Activated gamma-delta T cell treated with anti-CD3 and anti-CD28 coated beads, Interleukin-2, amount 50 U/mL, for 16 hours (primary cell): ENCODE data around the gene IGHMBP2.

Experiments used
- DNase-seq: peaks from one replicate; pipeline ENCODE4 v3.0.0-alpha.2; 2020; ENCODE audit warnings: low read depth

Gene IGHMBP2

DNA sequence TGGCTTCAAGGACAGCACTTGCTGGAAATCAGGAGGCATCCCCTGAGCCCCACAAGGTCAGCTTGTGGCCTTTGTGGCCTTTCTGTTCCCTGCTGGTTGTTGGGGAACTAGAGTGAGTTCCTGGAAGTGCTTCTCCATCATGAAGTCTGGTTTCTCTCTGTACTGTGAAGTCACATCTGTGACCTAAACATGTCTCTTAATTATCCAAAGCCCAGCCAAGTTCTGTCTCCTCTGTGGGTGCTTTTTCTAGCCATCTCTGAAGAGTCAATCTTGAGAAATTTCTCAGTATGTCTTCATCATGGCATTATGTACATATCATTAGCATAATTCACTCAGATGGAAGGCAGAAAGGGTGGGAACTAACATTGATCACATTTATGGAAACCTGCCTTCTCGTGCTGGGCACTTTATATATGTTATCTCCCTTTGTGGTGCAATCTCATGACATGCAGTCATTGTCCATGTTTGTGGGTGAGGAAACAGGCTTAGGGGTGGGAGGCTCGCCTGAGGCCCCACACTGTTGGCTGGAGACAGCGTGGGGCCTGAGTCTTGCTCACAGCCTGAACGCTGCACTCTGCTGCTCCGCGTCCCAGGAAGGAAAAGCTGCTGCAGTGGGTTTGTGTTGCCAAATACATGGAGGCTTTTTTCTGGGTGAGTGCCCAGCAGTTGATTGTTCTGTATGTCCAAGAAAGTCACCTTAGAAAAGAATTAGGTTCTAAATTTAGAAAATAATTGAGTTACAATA is 24.6 kb downstream of the IGHMBP2 start:
- no peak for DNase-seq

DNA sequence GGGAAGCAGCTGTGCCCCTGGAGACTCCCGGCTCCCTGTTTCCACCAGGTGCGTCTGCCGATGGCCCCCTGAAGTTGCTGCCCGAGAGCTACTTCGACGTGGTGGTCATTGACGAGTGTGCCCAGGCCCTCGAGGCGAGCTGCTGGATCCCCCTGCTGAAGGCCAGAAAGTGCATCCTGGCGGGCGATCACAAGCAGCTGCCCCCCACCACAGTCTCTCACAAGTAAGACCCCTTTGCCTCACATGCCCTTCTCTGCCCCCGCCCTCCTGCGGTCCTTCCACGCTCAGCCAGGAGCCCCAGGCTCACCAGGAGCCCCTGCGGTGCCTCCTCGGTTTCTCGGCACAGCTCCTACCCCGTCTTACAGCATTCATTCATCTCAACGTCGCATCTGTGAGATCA is 25.4 kb downstream of the IGHMBP2 start:
- DNase-seq, result no peak

DNA sequence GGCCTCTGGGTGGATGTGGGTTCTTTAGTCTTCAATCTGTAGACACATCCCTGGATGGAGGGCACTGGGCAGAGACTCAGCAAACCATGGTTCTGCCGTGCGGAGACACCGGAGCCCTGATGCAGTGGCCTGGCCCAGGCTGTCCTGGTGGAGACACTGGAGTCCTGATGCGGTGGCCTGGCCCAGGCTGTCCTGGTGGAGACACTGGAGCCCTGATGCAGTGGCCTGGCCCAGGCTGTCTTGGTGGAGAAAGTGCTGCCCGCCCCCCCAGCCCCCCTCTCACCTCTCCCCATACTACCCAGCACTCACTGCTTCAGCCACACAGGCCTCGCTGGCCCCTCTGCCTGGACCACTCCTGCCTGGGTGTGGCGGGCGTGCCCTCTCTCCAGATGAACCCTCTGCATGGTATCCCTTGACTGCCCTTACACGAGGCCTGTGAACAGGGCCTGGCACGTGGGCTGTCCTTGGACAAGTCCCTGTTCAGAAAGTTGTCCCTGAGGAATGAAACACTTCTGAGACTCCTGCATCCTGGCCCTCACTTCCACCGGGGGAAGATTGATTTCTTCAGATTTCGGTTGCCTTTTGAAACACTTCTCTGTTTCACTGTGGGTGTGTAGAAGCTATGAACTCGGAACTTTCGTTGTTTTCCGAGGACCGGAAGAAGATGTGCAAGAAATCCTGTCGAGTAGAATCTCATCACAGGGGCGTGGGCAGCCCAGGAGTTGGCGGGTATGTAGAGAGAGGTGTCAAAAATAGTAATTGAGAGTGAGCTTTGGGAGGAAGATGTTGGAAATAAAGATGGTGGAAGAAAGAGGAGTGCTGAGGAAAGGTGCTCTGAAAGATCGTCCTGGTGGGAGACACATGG is 26.2 kb downstream of the IGHMBP2 start:
- no peak for DNase-seq

DNA sequence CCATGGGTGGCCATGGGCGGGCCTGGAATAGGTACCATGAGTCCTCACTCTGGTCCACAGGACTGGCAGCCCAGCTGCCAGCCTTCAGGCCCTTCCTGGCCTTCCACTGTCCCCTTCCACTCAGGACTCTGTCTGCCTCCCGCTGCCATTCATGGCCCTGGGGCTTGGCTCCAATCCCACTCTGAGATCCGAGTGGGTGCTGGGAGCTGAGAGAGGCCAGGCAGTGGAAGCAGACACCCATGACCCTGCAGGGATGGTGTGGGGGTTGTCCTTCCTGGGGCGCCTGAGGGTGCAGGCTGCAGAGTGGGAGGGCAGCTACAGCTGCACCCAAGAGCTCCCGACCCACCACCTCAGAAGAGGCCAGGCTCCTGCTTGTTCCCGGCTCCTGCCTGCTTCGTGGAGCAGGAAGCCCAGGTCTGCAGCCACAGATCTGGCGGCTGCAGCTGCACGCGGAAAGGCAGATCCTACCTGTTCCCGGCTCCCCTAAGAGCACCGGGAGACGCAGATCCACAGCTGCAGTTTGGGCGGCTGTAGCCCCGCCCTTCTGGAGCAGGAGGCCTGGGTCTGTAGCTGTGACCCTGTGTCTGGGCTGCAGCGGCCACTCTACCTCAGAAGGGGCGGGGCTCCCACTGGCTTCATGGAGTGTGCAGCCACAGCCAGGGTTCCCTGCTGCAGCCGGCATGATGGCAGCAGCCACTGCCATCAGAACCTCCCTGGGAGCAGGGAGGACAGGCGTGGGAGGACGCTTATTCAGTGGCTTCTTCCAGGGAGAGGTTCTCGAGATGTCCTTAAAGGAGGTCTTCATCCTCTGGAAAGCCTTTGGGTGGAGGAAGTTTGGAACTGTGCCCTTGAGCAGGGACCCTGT is 27.5 kb downstream of the IGHMBP2 start:
- DNase-seq, result no peak

DNA sequence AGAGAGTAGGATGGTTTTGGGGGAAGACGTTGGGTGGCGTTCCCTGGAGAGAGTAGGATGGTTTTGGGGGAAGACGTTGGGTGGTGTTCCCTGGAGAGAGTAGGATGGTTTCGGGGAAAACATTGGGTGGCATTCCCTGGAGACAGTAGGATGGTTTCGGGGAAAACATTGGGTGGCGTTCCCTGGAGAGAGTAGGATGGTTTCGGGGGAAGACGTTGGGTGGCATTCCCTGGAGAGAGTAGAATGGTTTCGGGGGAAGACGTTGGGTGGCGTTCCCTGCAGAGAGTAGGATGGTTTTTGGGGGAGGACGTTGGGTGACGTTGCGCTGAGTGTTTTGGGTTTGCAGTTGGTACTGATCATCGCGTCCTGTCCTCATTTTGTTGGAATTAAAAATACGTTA is 28.2 kb downstream of the IGHMBP2 start:
- no peak for DNase-seq

DNA sequence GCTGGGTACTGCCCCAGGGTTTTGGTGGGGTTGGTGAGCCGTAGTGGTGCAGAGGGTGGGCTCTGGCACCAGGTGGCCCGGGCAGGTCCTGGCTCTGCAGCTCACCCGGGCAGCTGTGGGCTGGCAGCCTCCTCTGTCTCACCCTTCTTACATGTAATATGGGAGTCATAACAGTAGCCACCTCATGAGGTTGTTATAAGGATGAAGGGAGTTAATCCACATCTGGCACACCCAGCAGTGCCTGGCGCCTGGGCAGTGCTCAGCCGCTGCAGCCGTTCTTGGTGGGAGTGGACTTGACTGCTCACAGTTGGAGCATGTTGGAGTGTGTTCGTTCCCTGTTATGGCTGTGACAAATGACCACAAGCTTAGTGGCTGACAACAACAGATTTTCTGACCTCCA is 28.7 kb downstream of the IGHMBP2 start:
- no peak for DNase-seq

DNA sequence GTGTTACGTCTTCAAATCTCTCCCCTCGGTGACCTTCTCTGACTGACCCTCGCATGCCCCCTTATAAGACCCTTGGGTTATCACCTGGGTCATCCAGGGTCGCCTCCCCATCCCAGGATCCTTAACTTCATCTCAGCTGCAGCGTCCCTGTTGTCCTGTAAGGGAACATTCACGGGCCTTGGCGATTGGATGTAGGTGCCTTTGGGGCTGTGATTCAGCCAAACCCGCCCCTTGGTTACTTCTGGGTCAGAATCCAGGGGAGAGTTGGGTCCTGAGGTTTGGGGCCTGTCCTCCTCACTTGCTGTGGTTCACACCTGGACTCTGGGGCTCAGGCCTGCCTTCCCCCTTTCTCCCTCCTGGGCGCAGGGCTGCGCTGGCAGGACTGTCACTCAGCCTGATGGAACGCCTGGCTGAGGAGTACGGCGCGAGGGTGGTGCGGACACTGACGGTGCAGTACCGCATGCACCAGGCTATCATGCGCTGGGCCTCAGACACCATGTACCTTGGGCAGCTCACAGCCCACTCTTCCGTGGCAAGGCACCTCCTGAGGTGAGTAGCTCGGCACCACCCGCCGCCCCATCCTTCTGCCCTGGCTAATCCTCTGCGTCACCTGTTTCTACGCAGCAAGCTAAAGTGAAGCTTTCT is 29.4 kb downstream of the IGHMBP2 start:
- no peak for DNase-seq

DNA sequence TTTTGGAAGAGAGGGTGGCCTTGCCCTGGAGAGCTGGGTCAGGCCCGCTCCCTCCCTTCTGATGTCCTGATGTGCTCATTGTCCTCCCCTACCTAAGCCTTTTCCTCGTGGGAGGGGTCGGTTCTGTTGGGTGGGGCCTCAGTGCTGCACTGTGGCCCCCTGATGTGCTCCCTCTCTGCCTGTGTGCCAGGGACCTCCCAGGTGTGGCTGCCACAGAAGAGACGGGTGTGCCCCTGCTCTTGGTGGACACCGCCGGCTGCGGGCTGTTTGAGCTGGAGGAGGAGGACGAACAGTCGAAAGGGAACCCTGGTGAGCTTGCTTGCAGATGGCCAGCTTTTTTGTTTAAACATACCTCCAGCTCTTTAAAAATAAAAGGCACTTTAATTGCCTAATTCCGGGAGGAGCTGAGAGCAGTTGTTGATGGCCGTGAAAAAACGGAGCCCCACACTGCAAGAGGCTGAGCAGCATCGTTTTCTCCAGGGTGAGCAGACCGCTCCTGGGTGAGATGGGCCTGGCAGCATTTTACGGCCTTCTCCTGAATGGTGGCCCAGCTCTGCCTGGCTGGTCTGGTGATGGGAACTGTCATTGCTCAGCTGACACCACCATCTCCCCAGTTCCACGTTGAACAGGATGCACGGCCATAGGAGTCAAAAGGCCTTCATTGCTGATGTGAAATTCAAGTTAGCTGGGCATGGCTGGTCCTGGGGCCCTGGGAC is 30.1 kb downstream of the IGHMBP2 start:
- DNase-seq, result no peak

DNA sequence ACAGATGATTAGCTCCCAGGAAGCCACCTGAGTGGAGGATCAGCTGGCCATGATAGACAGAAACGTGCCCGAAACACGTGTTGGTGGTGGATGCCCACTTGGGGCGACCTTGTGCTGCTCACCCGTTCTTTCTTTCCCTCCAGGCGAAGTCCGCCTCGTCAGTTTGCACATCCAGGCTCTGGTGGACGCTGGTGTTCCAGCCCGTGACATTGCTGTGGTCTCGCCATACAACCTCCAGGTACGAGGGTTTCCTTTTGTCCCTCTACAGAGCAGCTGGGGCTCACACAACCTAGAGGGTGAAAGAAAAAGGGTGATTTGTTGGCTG is 30.6 kb downstream of the IGHMBP2 start:
- DNase-seq, result no peak

DNA sequence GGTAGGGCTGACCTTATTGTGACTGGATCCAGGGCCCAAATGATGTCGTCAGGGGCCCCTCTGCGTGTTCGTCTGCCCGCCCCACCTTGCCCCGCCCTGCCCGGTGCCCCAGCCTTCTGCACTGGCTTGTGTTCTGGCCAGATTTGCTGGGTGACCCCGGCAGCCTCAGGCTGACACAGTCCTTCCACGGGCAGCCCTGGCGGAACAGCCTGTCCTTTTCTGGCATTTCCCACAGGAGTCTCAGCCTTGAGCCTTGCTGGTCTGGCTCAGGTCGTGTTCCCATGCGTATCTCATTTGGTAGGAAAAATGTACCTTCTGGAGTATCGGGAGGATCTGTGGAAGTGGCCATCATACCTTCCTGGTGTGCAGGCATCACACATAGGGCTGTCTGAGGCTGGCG is 31.0 kb downstream of the IGHMBP2 start:
- no peak for DNase-seq

DNA sequence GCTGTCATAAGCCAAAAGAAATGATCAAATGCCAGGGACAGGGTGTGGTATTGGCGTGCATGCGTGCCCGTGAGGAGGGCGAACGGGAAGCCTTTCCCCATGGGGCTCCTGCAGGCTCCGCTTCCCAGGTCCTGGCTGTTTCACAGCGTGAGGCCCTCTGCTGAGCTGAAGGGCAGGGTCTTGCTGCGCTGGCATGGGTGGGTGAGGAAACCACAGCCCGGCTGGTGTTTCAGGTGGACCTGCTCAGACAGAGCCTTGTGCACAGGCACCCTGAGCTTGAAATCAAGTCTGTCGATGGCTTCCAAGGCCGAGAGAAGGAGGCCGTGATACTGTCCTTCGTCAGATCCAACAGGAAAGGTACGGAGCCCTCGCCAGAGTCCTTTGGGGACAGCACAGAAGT is 31.4 kb downstream of the IGHMBP2 start:
- DNase-seq, result no peak

DNA sequence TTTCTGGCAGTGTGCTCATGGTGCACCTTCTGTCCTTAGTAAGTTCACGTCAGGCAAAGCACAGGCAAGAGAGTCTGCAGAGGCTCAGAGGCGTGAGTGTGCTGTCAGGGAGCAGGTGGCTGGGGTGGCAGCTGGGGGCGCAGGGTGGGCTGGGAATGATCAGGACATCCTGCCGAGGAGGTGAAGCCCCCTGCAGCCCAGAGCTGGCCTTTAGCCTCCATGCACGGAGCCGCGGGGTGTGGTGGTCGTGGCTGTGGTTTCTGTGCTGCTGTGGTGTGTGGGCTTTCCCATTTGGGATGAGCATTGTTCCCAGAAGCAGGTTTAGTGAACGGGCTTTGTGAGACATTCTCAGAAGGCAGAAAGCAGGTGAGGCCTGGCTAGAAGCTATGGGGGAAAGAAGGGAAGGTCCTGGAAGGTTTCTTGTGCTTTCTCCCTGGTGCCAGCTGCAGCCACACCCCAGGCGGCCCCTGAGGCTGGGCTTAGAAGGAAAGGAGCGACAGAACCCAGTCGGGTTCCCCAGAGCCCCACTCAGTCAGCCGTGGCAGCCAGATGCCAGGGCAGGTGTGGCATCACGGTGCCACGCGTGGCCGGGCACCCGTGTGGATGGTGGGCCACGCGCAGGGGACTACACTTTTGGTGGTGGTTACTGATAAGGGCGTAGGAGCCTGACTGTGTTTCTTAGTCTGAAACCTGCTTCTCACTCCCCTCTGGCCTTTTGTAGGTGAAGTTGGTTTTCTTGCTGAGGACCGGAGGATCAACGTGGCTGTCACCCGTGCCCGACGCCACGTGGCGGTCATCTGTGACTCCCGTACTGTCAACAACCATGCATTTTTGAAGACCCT is 32.0 kb downstream of the IGHMBP2 start:
- no peak for DNase-seq

DNA sequence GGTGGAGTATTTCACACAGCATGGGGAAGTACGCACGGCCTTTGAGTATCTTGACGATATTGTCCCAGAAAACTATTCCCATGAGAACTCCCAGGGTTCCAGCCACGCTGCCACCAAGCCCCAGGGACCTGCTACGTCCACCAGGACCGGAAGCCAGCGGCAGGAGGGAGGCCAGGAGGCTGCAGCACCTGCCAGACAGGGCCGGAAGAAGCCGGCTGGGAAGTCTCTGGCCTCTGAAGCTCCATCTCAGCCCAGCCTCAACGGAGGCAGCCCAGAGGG is 32.6 kb downstream of the IGHMBP2 start:
- no peak for DNase-seq

DNA sequence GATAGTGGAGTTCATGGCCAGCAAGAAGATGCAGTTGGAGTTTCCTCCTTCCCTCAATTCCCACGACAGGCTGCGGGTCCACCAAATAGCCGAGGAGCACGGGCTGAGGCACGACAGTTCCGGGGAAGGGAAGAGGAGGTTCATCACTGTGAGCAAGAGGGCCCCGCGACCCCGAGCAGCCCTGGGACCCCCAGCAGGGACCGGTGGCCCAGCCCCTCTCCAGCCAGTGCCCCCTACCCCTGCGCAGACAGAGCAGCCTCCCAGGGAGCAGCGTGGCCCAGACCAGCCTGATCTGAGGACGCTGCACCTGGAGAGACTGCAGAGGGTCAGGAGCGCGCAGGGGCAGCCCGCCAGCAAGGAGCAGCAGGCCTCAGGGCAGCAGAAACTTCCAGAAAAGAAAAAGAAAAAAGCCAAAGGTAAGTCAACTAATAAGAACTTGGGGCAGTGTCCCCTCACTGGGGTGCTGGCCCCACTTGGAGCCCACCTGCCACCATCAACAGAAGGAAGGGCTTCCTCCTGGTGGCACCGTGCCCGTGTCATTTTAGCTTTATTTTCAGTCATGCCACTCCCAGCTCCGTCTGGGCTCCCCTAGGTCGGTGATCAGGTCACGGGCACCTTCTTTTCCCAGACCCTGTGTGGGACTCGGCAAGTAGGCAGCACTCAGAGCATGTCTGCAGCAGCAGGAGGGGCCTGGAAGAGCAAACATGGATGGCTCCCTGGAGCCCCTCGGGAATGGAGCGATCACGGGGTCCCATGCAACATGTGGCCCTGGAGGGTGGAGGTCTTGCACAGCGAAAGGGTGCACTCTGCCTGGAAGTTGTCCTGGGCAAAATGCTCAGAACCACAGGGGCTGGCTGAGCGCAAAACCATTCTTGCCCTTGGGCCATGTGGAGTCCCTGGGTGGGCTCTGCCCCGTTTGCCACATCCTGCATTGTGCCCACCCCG is 33.3 kb downstream of the IGHMBP2 start:
- DNase-seq, result no peak

DNA sequence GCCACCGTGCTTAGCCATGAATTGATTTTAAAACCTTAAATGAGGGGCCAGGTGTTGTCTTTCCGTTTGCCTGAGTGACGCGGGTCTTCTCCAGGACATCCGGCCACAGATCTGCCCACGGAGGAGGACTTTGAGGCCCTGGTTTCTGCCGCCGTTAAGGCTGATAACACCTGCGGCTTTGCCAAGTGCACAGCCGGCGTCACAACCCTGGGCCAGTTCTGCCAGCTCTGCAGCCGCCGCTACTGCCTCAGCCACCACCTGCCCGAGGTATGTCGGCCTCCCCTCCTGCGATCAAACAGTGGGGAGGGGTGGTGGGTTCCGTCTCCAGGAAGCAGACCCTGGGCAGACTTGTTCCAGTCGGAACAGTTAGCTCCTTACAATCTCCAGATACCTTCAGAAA is 34.4 kb downstream of the IGHMBP2 start:
- no peak for DNase-seq

DNA sequence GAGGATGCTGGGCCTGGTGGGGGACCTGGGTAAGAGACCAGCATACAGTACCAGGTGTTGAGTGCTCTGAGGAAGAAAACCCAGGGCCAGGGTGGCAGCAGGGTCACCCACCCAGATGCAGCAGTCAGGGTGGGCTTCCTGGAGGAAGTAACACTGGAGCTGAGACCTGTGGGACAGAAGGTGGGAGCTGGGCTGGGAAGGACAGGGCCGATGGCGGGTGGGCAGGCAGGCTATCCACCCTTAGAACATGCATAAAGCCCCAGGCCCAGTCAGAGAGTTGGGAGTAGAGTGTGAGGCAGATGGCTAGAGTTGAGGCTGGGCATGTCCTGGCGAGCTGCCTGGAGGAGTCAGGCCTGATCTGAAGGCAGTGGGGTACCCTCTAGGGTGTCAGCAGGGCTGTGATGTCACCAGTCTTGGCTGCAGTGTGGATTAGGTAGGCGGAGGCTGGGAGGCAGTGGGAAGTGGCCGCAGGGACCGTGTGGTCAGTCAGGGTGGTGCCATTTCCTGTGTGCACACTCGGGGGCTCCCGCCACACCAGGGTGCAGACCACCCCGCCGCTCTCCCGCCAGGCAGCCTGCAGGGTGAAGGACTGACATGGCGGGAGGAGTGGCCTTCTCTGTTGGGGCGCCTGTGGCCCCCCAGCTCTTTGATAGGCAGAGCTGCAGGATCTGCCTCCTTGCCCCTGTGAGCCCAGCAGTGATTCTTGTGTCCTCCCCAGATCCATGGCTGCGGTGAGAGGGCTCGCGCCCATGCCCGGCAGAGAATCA is 35.3 kb downstream of the IGHMBP2 start:
- no peak for DNase-seq

DNA sequence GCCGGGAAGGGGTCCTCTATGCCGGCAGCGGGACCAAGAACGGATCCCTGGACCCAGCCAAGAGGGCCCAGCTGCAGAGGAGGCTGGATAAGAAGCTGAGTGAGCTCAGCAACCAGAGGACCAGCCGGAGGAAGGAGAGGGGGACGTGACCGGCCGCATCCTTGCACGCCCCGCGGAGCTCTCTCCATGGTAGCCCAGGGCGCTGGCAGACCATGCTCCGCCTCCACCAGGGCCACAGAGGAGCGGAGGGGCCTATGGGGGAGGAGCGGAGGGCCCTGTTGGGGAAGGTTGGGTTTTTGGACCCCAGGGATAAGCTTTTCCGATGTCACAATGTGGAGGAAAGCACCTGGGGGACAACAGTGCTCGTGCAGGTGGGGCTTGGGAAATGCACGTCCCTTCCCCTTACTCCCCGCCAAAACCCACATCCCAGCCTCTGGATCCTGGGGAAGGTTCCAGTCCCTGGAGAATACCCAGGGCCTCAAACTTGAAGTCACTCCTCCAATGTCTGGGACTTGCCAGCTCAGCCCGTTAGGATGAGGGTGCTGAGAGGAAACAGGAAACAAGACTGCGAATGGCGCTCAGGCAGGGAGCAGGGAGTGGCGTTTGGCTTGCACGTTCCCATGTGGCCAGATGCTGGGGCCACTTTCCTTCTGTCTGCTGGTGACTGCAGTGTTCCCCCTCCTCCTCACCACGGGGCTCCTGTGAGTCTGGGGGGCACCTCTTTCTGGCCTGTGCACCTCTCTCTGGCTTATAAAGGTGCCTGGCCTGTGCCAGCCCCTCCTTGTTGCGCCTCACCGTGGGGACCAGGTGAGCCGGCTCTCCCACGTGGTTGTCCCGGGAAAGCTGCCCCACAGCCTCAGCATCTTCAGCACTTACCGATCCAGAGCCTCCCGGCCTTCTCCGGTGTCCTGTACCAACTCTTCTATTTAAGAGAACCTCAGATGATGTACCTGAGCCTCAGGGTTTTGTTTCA is 36.2 kb downstream of the IGHMBP2 start:
- DNase-seq, result no peak
